ENCODE results near the gene PPIL1.

Gene PPIL1

GRCh38 chr6:36824253-36824652 is 50.4 kb downstream of the PPIL1 start:
- TF ChIP-seq USF1 (IDR thresholded peaks at IDR 0.05) (no peak), TAF1 (IDR thresholded peaks at IDR 0.05; ENCODE audit: low read depth) (no peak), EP300 (IDR thresholded peaks at IDR 0.05; ENCODE audit: borderline replicate concordance) (no peak), TEAD4 (IDR thresholded peaks at IDR 0.05) (no peak), YY1 (IDR thresholded peaks at IDR 0.05; ENCODE audit: low read depth) (no peak), RAD21 (IDR thresholded peaks at IDR 0.05; ENCODE audit: low read depth) (no peak), ZBTB7A (IDR thresholded peaks at IDR 0.05; ENCODE audit: low read depth) (no peak), FOXM1 (IDR thresholded peaks at IDR 0.05; ENCODE audit: borderline replicate concordance, low read depth) (no peak), NFIC (IDR thresholded peaks at IDR 0.05) (no peak), EGR1 (IDR thresholded peaks at IDR 0.05) (no peak), CREB1 (IDR thresholded peaks at IDR 0.05; ENCODE audit: low read depth) (no peak), TCF12 (IDR thresholded peaks at IDR 0.05; ENCODE audit: low read depth) (no peak)

GRCh38 chr6:36823421-36824096 is 51.0 kb downstream of the PPIL1 start:
- TF ChIP-seq, protein P1, sequence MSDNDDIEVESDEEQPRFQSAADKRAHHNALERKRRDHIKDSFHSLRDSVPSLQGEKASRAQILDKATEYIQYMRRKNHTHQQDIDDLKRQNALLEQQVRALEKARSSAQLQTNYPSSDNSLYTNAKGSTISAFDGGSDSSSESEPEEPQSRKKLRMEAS (IDR thresholded peaks at IDR 0.05), result no peak

GRCh38 chr6:36822506-36823269 is 51.9 kb downstream of the PPIL1 start:
- no peak for TF ChIP-seq YY1 (IDR thresholded peaks at IDR 0.05; ENCODE audit: low read depth)
- TF ChIP-seq EGR1 (IDR thresholded peaks at IDR 0.05), result no peak
- TF ChIP-seq ZBTB7A (IDR thresholded peaks at IDR 0.05; ENCODE audit: low read depth), result no peak
- no peak for TF ChIP-seq NFIC (IDR thresholded peaks at IDR 0.05)
- no peak for TF ChIP-seq CEBPB (IDR thresholded peaks at IDR 0.05)
- no peak for TF ChIP-seq TAF1 (IDR thresholded peaks at IDR 0.05; ENCODE audit: low read depth)
- no peak for TF ChIP-seq EP300 (IDR thresholded peaks at IDR 0.05; ENCODE audit: borderline replicate concordance)
- TF ChIP-seq TCF12 (IDR thresholded peaks at IDR 0.05; ENCODE audit: low read depth), result no peak
- TF ChIP-seq RAD21 (IDR thresholded peaks at IDR 0.05; ENCODE audit: low read depth), result no peak
- TF ChIP-seq CREB1 (IDR thresholded peaks at IDR 0.05; ENCODE audit: low read depth), result no peak
- TF ChIP-seq USF1 (IDR thresholded peaks at IDR 0.05), result no peak
- TF ChIP-seq, protein P1 (IDR thresholded peaks at IDR 0.05), result no peak
- TF ChIP-seq REST (IDR thresholded peaks at IDR 0.05; ENCODE audit: low read depth), result no peak
- no peak for TF ChIP-seq TEAD4 (IDR thresholded peaks at IDR 0.05)
- no peak for TF ChIP-seq FOXM1 (IDR thresholded peaks at IDR 0.05; ENCODE audit: borderline replicate concordance, low read depth)

GRCh38 chr6:36821581-36822335 is 52.8 kb downstream of the PPIL1 start:
- TF ChIP-seq TAF1 (IDR thresholded peaks at IDR 0.05; ENCODE audit: low read depth), result no peak
- no peak for TF ChIP-seq TCF12 (IDR thresholded peaks at IDR 0.05; ENCODE audit: low read depth)
- no peak for TF ChIP-seq YY1 (IDR thresholded peaks at IDR 0.05; ENCODE audit: low read depth)
- TF ChIP-seq CEBPB (IDR thresholded peaks at IDR 0.05), result no peak
- no peak for TF ChIP-seq EGR1 (IDR thresholded peaks at IDR 0.05)
- TF ChIP-seq FOXM1 (IDR thresholded peaks at IDR 0.05; ENCODE audit: borderline replicate concordance, low read depth), result no peak
- TF ChIP-seq, protein P1 (IDR thresholded peaks at IDR 0.05), result no peak
- TF ChIP-seq RAD21 (IDR thresholded peaks at IDR 0.05; ENCODE audit: low read depth), result no peak

GRCh38 chr6:36820700-36821580 is 53.7 kb downstream of the PPIL1 start:
- no peak for TF ChIP-seq USF1 (IDR thresholded peaks at IDR 0.05)
- TF ChIP-seq TAF1 (IDR thresholded peaks at IDR 0.05; ENCODE audit: low read depth), result no peak
- TF ChIP-seq, protein P1 (IDR thresholded peaks at IDR 0.05), result 0 out of 2 replicates have a peak, but pooled peaks have one; percentile 7
